ENCODE results near the gene REEP5.

The REEP5 gene

GRCh38 chr5:112917453-112917995 lies 4.5 kb downstream of the REEP5 start:
- TF ChIP-seq OSR1 (CRISPR knock-in tag; IDR thresholded peaks at IDR 0.05), result no peak
- ATAC-seq, result no peak

DNA sequence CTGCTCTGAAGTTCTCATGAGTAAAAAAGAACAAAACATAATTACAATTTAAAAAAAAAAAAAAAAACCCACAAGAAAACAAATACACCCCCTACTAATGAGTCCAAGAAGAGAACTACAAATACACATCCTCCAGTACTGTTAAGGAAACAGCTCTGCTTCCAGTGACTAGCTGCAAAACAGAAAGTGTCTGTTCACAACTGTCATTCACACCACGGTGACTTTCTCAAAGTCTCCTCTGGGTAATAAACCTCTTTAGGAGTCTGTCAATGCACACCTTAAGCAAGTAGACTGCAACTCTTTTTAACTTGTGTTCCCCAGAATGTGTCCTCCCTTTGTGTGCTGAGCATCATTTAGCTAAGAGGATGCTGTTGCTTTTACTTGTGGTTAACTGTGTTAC lies 6.2 kb downstream of the REEP5 start:
- no peak for TF ChIP-seq ZNF70 (CRISPR knock-in tag; IDR thresholded peaks at IDR 0.05)
- TF ChIP-seq PPARA (CRISPR knock-in tag; IDR thresholded peaks at IDR 0.05; ENCODE audit: borderline replicate concordance), result no peak
- no peak for TF ChIP-seq TSHZ2 (CRISPR knock-in tag; IDR thresholded peaks at IDR 0.05)
- TF ChIP-seq OSR1 (CRISPR knock-in tag; IDR thresholded peaks at IDR 0.05), result no peak
- TF ChIP-seq ZFP3 (CRISPR knock-in tag; IDR thresholded peaks at IDR 0.05), result no peak
- TF ChIP-seq ESRRG (CRISPR knock-in tag; IDR thresholded peaks at IDR 0.05), result no peak
- TF ChIP-seq CREB5 (CRISPR knock-in tag; IDR thresholded peaks at IDR 0.05; ENCODE audit: low read depth), result no peak
- TF ChIP-seq POU6F1 (CRISPR knock-in tag; IDR thresholded peaks at IDR 0.05; ENCODE audit: borderline replicate concordance, low read depth), result no peak
- TF ChIP-seq ZFP30 (CRISPR knock-in tag; IDR thresholded peaks at IDR 0.05), result no peak
- no peak for TF ChIP-seq ZC3H10 (CRISPR knock-in tag; IDR thresholded peaks at IDR 0.05)
- TF ChIP-seq RARB (CRISPR knock-in tag; IDR thresholded peaks at IDR 0.05), result no peak
- TF ChIP-seq TOX (CRISPR knock-in tag; IDR thresholded peaks at IDR 0.05; ENCODE audit: borderline replicate concordance), result no peak
- TF ChIP-seq BACH2 (CRISPR knock-in tag; IDR thresholded peaks at IDR 0.05; ENCODE audit: borderline replicate concordance), result no peak
- no peak for TF ChIP-seq CSRNP3 (CRISPR knock-in tag; IDR thresholded peaks at IDR 0.05)
- TF ChIP-seq, protein P1, sequence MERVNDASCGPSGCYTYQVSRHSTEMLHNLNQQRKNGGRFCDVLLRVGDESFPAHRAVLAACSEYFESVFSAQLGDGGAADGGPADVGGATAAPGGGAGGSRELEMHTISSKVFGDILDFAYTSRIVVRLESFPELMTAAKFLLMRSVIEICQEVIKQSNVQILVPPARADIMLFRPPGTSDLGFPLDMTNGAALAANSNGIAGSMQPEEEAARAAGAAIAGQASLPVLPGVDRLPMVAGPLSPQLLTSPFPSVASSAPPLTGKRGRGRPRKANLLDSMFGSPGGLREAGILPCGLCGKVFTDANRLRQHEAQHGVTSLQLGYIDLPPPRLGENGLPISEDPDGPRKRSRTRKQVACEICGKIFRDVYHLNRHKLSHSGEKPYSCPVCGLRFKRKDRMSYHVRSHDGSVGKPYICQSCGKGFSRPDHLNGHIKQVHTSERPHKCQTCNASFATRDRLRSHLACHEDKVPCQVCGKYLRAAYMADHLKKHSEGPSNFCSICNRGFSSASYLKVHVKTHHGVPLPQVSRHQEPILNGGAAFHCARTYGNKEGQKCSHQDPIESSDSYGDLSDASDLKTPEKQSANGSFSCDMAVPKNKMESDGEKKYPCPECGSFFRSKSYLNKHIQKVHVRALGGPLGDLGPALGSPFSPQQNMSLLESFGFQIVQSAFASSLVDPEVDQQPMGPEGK (CRISPR knock-in tag; IDR thresholded peaks at IDR 0.05; ENCODE audit: borderline replicate concordance), result no peak
- no peak for TF ChIP-seq TCF4 (CRISPR knock-in tag; IDR thresholded peaks at IDR 0.05; ENCODE audit: borderline replicate concordance)
- TF ChIP-seq CSDC2 (CRISPR knock-in tag; IDR thresholded peaks at IDR 0.05), result no peak
- ATAC-seq, result no peak; the same call in 2 of the 3 replicates

GRCh38 chr5:112914584-112914983 lies 7.4 kb downstream of the REEP5 start:
- ATAC-seq, result peak; percentile 40; the same call in 1 of the 3 replicates
- TF ChIP-seq TSHZ2 (CRISPR knock-in tag; IDR thresholded peaks at IDR 0.05) (no peak), CSDC2 (CRISPR knock-in tag; IDR thresholded peaks at IDR 0.05) (no peak), ZNF70 (CRISPR knock-in tag; IDR thresholded peaks at IDR 0.05) (no peak), RARB (CRISPR knock-in tag; IDR thresholded peaks at IDR 0.05) (no peak), CSRNP3 (CRISPR knock-in tag; IDR thresholded peaks at IDR 0.05) (no peak), POU6F1 (CRISPR knock-in tag; IDR thresholded peaks at IDR 0.05; ENCODE audit: borderline replicate concordance, low read depth) (no peak), ARNTL (CRISPR knock-in tag; IDR thresholded peaks at IDR 0.05; ENCODE audit: borderline replicate concordance, low read depth) (no peak), PPARA (CRISPR knock-in tag; IDR thresholded peaks at IDR 0.05; ENCODE audit: borderline replicate concordance) (no peak), CREB5 (CRISPR knock-in tag; IDR thresholded peaks at IDR 0.05; ENCODE audit: low read depth) (no peak), TOX (CRISPR knock-in tag; IDR thresholded peaks at IDR 0.05; ENCODE audit: borderline replicate concordance) (no peak), BACH2 (CRISPR knock-in tag; IDR thresholded peaks at IDR 0.05; ENCODE audit: borderline replicate concordance) (no peak)

All from SK-N-SH treated with all-trans-retinoic acid at 6 μM for 48 hours (cell line).